Measurements from ENCODE around the gene NGDN.

Gene NGDN

GRCh38 chr14:23435543-23436326 is 33.8 kb upstream of the NGDN start, which contains the start of gene MYH7:
TSS of gene MYH7 (minus strand) at chr14:23435660. CDS start at chr14:23433732, 1,928 bp downstream.
- no peaks in the 10 kb centered on the region for H3K36me3 Mint-ChIP-seq
- H3K4me1 Mint-ChIP-seq = no peaks in the 10 kb centered on the region
- no peak within 1 kb of the TSS for H3K27ac Mint-ChIP-seq
- DNase-seq = no peak
- H3K9me3 Mint-ChIP-seq = no peaks in the 10 kb centered on the region
- peaks cover 19% of the 10 kb centered on the region for H3K27me3 Mint-ChIP-seq
- H3K4me3 Mint-ChIP-seq = no peak within 1 kb of the TSS
- CTCF ChIA-PET = no interaction called here

GRCh38 chr14:23436327-23437132 is 33.0 kb upstream of the NGDN start:
- DNase-seq = no peak
- Mint-ChIP-seq H3K36me3 (no peaks in the 10 kb centered on the region), H3K27me3 (peaks cover 19% of the 10 kb centered on the region), H3K27ac (no peak overlapping the region), H3K4me3 (no peak overlapping the region), H3K4me1 (no peaks in the 10 kb centered on the region), H3K9me3 (no peaks in the 10 kb centered on the region)
- CTCF ChIA-PET = interaction anchor here (0.6 to 1.2 kb wide), 3 partner anchors 30 to 57 kb away, joined by 3 read pairs; no protein-coding TSS in a partner anchor

DNA sequence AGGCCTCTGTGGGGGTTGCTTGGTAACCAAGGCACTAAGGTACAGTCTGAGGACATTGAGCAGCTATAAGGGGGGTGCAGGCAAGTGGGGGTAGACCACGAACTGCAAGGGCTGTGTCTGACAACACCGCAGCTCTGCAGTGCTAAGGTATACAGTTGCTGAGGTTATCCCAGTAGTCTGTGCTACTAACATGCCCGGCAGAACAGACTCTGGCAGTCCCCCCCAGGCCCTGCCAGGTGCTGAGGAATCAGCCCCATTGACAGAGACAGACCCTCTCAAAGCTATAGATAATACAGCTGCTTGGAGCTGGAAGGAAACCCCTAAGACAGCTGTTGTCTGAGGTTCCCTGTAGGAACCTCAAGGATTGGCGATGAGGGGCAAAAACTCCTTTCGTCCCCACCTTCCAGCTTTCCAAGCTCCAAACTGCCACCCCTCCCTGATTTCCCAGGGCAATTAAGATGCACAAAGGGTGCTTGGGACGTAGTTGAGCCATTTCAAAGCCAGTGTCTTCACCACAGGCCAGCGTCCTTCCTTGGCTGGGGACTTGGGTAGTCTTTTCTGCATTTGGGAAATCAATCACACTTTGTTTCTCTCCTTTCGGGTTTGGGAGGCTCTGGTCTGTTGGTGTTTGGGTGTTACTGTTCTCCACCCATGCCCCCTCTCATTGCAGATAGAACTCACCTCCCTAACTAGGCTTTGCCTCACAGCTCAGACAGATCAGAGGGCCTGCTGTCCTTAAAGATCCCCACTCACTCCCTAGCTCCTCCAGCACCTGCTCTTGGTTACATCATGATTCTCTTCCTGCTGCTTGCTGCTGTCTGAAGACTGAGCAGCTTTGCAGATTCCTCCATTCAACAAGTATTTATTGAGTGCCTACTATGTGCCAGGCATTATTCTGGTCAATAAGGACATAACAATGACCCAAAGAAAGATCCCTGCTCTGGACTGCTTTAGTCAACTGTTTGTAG is 32.1 kb upstream of the NGDN start:
- Mint-ChIP-seq H3K27me3 (peaks cover 18% of the 10 kb centered on the region), H3K36me3 (no peaks in the 10 kb centered on the region), H3K4me3 (no peak overlapping the region), H3K4me1 (no peaks in the 10 kb centered on the region), H3K27ac (no peak overlapping the region), H3K9me3 (no peaks in the 10 kb centered on the region)
- CTCF ChIA-PET = interaction anchor here (0.7 to 1.2 kb wide), 2 partner anchors 29 to 58 kb away, joined by 3 read pairs; no protein-coding TSS in a partner anchor
- DNase-seq = no peak

DNA sequence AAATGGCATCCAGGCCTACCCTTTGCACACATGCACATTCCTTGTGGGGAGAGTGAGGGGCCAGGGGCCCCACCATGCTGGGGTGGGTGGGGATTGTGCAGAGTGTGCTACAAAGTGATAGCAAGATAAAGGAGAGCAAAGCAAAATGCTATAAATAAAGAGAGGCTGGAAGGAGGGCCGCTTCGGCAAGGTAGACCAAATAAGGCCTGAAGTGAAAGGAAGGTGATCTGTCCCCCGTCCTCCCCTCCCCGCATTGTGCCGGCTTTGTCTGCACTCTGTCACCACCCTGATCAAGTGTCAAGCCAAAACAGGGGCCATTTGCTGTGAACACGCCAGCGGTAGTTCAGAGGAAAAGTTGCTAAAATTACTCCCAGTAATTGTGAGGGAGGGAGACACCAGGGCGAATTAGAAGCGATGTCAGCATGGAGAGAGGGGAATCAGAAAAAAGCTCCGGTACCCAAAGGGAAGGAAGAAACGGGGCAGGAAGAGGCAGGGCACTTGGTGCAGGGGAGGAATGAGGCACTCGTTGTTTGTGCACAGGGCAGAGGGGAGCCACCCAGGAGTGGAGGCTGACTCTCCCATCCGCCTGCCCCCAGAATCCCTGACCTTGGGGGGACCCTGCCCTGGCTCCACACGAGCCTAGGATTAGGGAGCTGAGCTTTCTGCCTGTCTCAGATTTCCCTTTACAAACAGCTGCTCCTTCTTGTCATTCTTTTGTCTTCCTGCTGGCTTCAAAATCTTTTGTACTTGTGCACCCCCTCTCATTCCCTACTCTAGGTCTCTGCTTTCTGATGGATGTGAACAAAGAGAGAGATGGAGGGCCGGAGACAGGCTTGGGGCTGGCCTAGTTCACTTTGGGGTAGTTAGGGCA is 31.2 kb upstream of the NGDN start:
- peak overlapping the region; percentile 67 for H3K27ac Mint-ChIP-seq
- CTCF ChIA-PET = no interaction called here
- no peak for DNase-seq
- no peaks in the 10 kb centered on the region for H3K36me3 Mint-ChIP-seq
- no peaks in the 10 kb centered on the region for H3K4me1 Mint-ChIP-seq
- H3K27me3 Mint-ChIP-seq = peaks cover 23% of the 10 kb centered on the region
- no peaks in the 10 kb centered on the region for H3K9me3 Mint-ChIP-seq
- H3K4me3 Mint-ChIP-seq = no peak overlapping the region

DNA sequence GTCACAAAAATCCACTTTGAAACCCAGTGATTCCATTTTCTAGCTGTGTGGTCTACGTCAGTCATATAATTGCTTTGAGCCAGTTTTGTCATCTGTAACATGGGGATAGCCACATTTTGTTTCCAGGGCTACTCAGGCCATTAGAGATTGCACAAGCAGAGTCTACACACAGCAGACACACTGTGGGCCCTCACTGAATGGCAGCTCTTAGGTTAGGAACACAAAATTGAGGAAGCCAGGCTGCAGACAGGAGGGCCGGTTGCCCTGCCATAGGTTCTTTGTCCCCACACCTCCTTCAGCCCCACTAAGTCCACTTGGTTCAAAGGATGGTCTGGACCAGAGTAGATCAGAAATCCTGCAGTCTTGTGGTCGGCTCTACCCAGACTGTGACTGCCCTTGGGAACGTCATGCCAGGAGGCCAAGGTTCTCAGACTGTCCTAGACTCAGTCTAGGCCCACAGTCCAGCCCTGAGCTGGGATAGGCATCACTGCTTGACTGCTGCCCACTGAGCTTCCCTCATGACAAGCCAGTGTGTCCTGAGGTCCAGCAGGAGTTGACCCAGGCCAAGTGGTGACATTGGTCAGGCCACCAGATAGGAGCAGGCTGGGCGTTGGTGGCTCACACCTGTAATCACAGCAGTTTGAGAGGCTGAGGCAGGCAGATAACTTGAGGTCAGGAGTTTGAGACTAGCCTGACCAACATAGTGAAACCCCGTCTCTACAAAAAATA is 30.2 kb upstream of the NGDN start:
- no peak overlapping the region for H3K27ac Mint-ChIP-seq
- H3K4me1 Mint-ChIP-seq = no peaks in the 10 kb centered on the region
- peaks cover 26% of the 10 kb centered on the region for H3K27me3 Mint-ChIP-seq
- CTCF ChIA-PET = no interaction called here
- H3K36me3 Mint-ChIP-seq = no peaks in the 10 kb centered on the region
- no peak for DNase-seq
- H3K4me3 Mint-ChIP-seq = no peak overlapping the region
- H3K9me3 Mint-ChIP-seq = no peaks in the 10 kb centered on the region

DNA sequence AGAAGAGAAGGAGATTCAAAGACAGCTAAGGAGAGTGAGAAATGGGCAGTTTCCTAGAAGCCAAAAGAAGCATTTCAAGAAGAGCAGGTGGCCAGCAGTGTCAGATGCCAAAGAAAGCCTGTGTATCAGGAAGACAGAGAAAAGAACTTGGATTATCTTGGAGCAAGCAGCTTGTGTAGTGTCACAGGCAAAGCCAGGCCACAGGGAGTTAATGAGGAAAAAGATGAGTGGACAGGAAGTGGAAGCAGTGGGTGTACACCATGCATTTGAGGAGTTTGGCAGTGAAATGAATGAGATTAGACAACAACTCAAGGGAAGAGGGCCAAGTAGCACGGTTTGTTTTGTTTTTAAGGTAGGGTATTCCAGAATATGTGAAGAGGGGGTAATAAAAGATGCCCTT is 28.4 kb upstream of the NGDN start:
- Mint-ChIP-seq H3K4me3 (no peak overlapping the region), H3K4me1 (no peaks in the 10 kb centered on the region), H3K27me3 (peaks cover 26% of the 10 kb centered on the region), H3K9me3 (no peaks in the 10 kb centered on the region), H3K27ac (no peak overlapping the region), H3K36me3 (no peaks in the 10 kb centered on the region)
- CTCF ChIA-PET = interaction anchor here (0.6 kb wide), 1 partner anchor 53 kb away, joined by 3 read pairs; no protein-coding TSS in a partner anchor
- no peak for DNase-seq

- Mint-ChIP-seq H3K9me3 (no peaks in the 10 kb centered on the region), H3K27ac (no peak overlapping the region)
Measured at GRCh38 chr14:23442721-23443356, 26.7 kb upstream of the NGDN start.

DNA sequence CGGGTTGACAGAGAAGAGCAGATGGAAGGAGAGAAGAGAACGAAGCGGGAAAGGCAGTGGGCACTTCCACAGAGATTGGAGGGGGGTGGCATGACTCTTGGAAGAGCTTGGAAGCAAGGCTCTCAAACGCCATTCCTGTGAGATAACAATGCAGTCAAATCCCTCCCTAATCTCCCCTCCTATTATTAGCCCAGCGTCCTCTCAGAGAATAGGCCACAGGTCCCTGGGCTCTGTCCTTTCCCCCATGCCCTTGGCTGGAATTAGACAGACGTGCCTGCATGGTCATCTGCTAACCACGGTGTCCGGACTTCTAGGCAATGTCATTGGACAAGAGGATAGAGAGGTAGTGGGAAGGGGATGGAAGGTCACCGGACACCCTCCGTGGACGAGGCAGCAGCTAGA is 26.1 kb upstream of the NGDN start:
- Mint-ChIP-seq H3K27ac (no peak overlapping the region), H3K36me3 (no peaks in the 10 kb centered on the region), H3K27me3 (peaks cover 26% of the 10 kb centered on the region), H3K4me3 (no peak overlapping the region), H3K4me1 (peaks cover 2% of the 10 kb centered on the region), H3K9me3 (no peaks in the 10 kb centered on the region)
- no peak for DNase-seq
- CTCF ChIA-PET = no interaction called here

More at GRCh38 chr14:23442721-23443356, 26.7 kb upstream of the NGDN start:
- Mint-ChIP-seq H3K4me3 (no peak overlapping the region), H3K4me1 (peaks cover under 1% of the 10 kb centered on the region), H3K36me3 (no peaks in the 10 kb centered on the region), H3K27me3 (peaks cover 26% of the 10 kb centered on the region)
- DNase-seq = no peak
- CTCF ChIA-PET = interaction anchor here (0.5 to 1.3 kb wide), 3 partner anchors 46 to 116 kb away, joined by 4 to 5 read pairs (median 5); no protein-coding TSS in a partner anchor

- no peak overlapping the region for H3K4me3 Mint-ChIP-seq
- DNase-seq = no peak
- H3K36me3 Mint-ChIP-seq = no peaks in the 10 kb centered on the region
- peaks cover 2% of the 10 kb centered on the region for H3K4me1 Mint-ChIP-seq
- H3K9me3 Mint-ChIP-seq = no peaks in the 10 kb centered on the region
- no peak overlapping the region for H3K27ac Mint-ChIP-seq
- CTCF ChIA-PET = interaction anchor here (1.6 kb wide), 1 partner anchor 64 kb away, joined by 5 read pairs; no protein-coding TSS in a partner anchor
- peaks cover 26% of the 10 kb centered on the region for H3K27me3 Mint-ChIP-seq
Measured at GRCh38 chr14:23443881-23444280, 25.6 kb upstream of the NGDN start.

DNA sequence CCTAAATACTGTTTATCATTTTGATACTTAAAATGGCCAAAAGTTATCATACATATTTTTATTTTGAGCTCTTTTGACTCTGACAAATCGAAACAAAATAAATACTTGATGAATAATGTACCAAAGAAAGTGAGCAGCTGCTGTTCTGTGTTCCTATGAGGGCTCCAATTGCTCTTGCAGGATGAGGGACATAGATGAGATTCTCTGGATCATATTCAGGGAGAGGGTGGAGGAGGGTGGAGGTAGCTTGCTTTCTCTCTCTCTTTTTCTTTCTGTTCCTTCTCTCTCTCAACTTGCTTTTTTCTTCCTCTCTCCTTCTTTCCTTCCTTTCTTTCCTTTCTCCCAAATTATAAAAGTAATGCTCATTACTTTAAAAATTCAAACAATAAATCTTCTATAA is 25.2 kb upstream of the NGDN start:
- H3K27ac Mint-ChIP-seq = no peak overlapping the region
- peaks cover 2% of the 10 kb centered on the region for H3K4me1 Mint-ChIP-seq
- H3K27me3 Mint-ChIP-seq = peaks cover 26% of the 10 kb centered on the region
- CTCF ChIA-PET = interaction anchor here (1.6 kb wide), 1 partner anchor 64 kb away, joined by 5 read pairs; no protein-coding TSS in a partner anchor
- H3K4me3 Mint-ChIP-seq = no peak overlapping the region
- no peaks in the 10 kb centered on the region for H3K36me3 Mint-ChIP-seq
- no peaks in the 10 kb centered on the region for H3K9me3 Mint-ChIP-seq
- no peak for DNase-seq

DNA sequence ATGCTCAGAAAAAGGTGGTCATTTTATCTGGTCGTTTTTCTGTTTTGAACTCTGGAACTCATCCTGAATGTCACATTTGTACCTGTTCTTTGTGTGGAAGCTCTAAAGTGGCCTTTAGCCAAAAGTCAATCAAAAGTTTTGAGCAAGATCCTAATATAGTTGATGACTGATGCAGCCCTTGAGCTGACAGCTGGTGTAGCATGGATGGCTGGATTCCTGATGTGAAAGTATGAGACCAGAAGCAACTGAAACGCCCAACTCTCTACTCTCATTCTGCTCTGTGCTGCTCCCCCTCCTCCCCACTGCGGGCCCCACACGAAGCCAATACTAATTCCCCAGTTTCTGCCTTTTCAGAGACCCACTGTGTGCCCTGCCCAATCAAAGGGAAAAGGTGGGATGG is 23.7 kb upstream of the NGDN start:
- no peaks in the 10 kb centered on the region for H3K36me3 Mint-ChIP-seq
- H3K27me3 Mint-ChIP-seq = peaks cover 29% of the 10 kb centered on the region
- H3K9me3 Mint-ChIP-seq = no peaks in the 10 kb centered on the region
- CTCF ChIA-PET = no interaction called here
- H3K27ac Mint-ChIP-seq = no peak overlapping the region
- no peak overlapping the region for H3K4me3 Mint-ChIP-seq
- DNase-seq = no peak
- H3K4me1 Mint-ChIP-seq = peaks cover 2% of the 10 kb centered on the region

DNA sequence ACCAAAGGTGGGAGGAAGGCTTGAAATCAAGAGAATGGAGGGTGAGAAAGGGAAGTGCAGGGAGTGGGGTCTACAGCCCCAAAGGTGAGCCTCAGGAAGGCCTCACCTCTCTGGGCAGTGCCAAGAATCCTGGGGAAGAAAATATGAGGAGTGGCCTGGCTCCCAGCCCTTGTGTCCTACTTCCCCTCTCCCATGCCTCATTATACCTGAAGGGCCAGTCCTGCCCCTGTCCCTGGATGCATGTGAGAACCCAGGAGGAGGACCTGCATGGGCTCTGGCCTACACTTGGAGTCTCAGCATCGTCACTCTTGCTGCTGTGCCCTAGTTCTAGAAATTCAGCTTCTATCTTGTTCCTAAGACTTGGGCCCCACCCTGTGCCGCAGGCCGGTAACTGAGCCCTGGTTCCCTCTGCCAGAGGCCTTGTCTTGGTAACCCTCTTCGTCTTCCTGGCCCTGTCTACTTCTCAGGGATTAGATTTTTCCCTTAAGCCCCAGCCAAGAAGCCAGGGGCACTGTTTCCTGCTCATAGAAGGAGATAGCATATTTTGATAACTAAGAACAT is 23.1 kb upstream of the NGDN start:
- Mint-ChIP-seq H3K9me3 (no peaks in the 10 kb centered on the region), H3K27me3 (peaks cover 29% of the 10 kb centered on the region), H3K27ac (no peak overlapping the region), H3K36me3 (no peaks in the 10 kb centered on the region), H3K4me1 (peaks cover 2% of the 10 kb centered on the region), H3K4me3 (no peak overlapping the region)
- DNase-seq = no peak
- CTCF ChIA-PET = no interaction called here

Measured in activated naive CD4-positive, alpha-beta T cell treated with anti-CD3 and anti-CD28 coated beads, Interleukin-2, amount 10 ng/mL, durations not matched to agents 7 days and 5 days (primary cell).